Mammary epithelial cell (primary cell): Measurements from ENCODE around the gene PRKD1.

Experiments used
- EZH2 ChIP-seq: IDR thresholded peaks from 2 replicates; pipeline ENCODE4 v1.6.1; 2012; ENCODE audit warnings: low read length, inconsistent platforms, borderline replicate concordance
- TF ChIP-seq, protein P1 (sequence below), 2 donors: IDR thresholded peaks in 1 of 2; conservative IDR thresholded peaks in 1 of 2; 2 replicates each; pipeline ENCODE4 v1.5.1; 2011 to 2012; ENCODE audit warnings: inconsistent platforms in 2 of 2, low read length in 2 of 2, mild to moderate bottlenecking in 2 of 2, control low read depth in 1 of 2, low read depth in 1 of 2; ENCODE audit not compliant: insufficient read depth in 1 of 2; ENCODE audit errors: extremely low read depth in 1 of 2

GRCh38 chr14:29796853-29797252 lies 130.8 kb downstream of the PRKD1 start:
- TF ChIP-seq, protein P1, sequence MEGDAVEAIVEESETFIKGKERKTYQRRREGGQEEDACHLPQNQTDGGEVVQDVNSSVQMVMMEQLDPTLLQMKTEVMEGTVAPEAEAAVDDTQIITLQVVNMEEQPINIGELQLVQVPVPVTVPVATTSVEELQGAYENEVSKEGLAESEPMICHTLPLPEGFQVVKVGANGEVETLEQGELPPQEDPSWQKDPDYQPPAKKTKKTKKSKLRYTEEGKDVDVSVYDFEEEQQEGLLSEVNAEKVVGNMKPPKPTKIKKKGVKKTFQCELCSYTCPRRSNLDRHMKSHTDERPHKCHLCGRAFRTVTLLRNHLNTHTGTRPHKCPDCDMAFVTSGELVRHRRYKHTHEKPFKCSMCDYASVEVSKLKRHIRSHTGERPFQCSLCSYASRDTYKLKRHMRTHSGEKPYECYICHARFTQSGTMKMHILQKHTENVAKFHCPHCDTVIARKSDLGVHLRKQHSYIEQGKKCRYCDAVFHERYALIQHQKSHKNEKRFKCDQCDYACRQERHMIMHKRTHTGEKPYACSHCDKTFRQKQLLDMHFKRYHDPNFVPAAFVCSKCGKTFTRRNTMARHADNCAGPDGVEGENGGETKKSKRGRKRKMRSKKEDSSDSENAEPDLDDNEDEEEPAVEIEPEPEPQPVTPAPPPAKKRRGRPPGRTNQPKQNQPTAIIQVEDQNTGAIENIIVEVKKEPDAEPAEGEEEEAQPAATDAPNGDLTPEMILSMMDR (conservative IDR thresholded peaks at IDR 0.05 in 1 of 2, IDR thresholded peaks at IDR 0.05 in 1 of 2; ENCODE audit: extremely low read depth in 1 of 2, insufficient read depth in 1 of 2, low read depth in 1 of 2, low read length in 2 of 2) = no peak
- no peak for TF ChIP-seq EZH2
